A549 (cell line): ENCODE measurements around the gene APC. TPM values are rescaled to one million over a fixed set of nuclear protein-coding genes. Genes with fewer than 3 reads are reported as not detected.

Source experiments
- ATAC-seq, 2 experiments: fragments of 200-7000 bp in 1 of 2; fragments of >200 bp in 1 of 2; cut with Nextera tagmentation in 1 of 2; cut with Tn5 transposase in 1 of 2; 3 replicates each; pipeline versions ENCODE4 v1.8.0 to v1.9.1; 2018 to 2020; ENCODE audit warnings: mild to moderate bottlenecking in 1 of 2, moderate library complexity in 1 of 2
- CTCF ChIA-PET: fragments of 300-600 bp; sonication (Branson Sonifier 250); formaldehyde crosslinking; extraction: SDS; loops from one replicate; lab custom pipeline; 2021; ENCODE audit warnings: antibody characterized with exemption, inconsistent platforms; lab: Yijun Ruan, JAX
- POLR2A ChIA-PET: fragments of 350-600 bp; formaldehyde crosslinking; extraction: SDS; loops from one replicate; lab custom pipeline; 2021; ENCODE audit warnings: antibody characterized with exemption, inconsistent platforms; lab: Yijun Ruan, JAX
- DNase-seq, 2 experiments: peaks; one replicate each; pipeline versions ENCODE4 v3.0.0 to v3.0.0-alpha.2; 2011 to 2016; ENCODE audit warnings: low read depth in 1 of 2, low spot score in 1 of 2
- FAIRE-seq: peaks from 2 replicates; lab custom pipeline; 2011; peaks lifted over from hg19 to GRCh38; lab: Jason Lieb, UNC
- H3K27ac ChIP-seq, 2 experiments: fragments of >200 bp; sonication (Bioruptor Twin); formaldehyde crosslinking; 3 replicates each; pipeline ENCODE4 v1.5.1; 2016 to 2017
- H3K4me1 ChIP-seq: fragments of >200 bp; sonication (Bioruptor Twin); formaldehyde crosslinking; 3 replicates; pipeline ENCODE4 v1.6.1; 2016
- H3K4me2 ChIP-seq: fragments of >200 bp; sonication (Bioruptor Twin); formaldehyde crosslinking; 3 replicates; pipeline ENCODE4 v1.6.1; 2016
- H3K4me3 ChIP-seq: fragments of >200 bp; sonication (Bioruptor Twin); formaldehyde crosslinking; 3 replicates; pipeline ENCODE4 v1.5.1; 2016
- H3K9me3 ChIP-seq: fragments of >200 bp; sonication (Bioruptor Twin); formaldehyde crosslinking; 3 replicates; pipeline ENCODE4 v1.6.1; 2016
- CBX8 ChIP-seq: fragments of 200-600 bp; sonication (generic); IDR thresholded peaks from 2 replicates; pipeline ENCODE4 v1.6.1; 2016
- CHD2 ChIP-seq: fragments of 150-350 bp; IDR thresholded peaks from 2 replicates; pipeline ENCODE4 v1.6.1; 2014; ENCODE audit warnings: low read length; ENCODE audit not compliant: partially characterized antibody
- CTCF ChIP-seq: fragments of >200 bp; sonication (Bioruptor Twin); formaldehyde crosslinking; IDR thresholded peaks from 3 replicates; pipeline ENCODE4 v1.5.1; 2016
- EHF ChIP-seq: fragments of 250-450 bp; sonication (Bioruptor Pico); IDR thresholded peaks from 2 replicates; pipeline ENCODE4 v1.5.0; 2020; ENCODE audit warnings: mild to moderate bottlenecking
- EHMT2 ChIP-seq: fragments of 200-600 bp; sonication (generic); IDR thresholded peaks from 2 replicates; pipeline ENCODE4 v1.6.1; 2016; ENCODE audit warnings: antibody characterized with exemption, low read depth, mild to moderate bottlenecking, moderate library complexity
- EP300 ChIP-seq, 2 experiments: fragments of >200 bp; sonication (Bioruptor Twin); formaldehyde crosslinking; IDR thresholded peaks; 2 replicates in 1 of 2; 3 replicates in 1 of 2; pipeline ENCODE4 v1.6.1; 2016 to 2017
- GATA3 ChIP-seq: IDR thresholded peaks from 2 replicates; pipeline ENCODE4 v1.6.1; 2012; ENCODE audit warnings: borderline replicate concordance
- HDAC2 ChIP-seq: fragments of 200-600 bp; sonication (generic); IDR thresholded peaks from 2 replicates; pipeline ENCODE4 v1.6.1; 2016
- HEYL ChIP-seq: fragments of 250-450 bp; sonication (Bioruptor Pico); IDR thresholded peaks from 2 replicates; pipeline ENCODE4 v1.8.0; 2021; ENCODE audit warnings: mild to moderate bottlenecking, moderate library complexity
- HOXA7 ChIP-seq: fragments of 250-450 bp; sonication (Bioruptor Pico); IDR thresholded peaks from 2 replicates; pipeline ENCODE4 v1.5.0; 2020; ENCODE audit warnings: mild to moderate bottlenecking, moderate library complexity
- MAZ ChIP-seq: fragments of 150-350 bp; IDR thresholded peaks from 2 replicates; pipeline ENCODE4 v1.6.1; 2014; ENCODE audit warnings: antibody characterized with exemption, low read depth, low read length, borderline replicate concordance
- PHF8 ChIP-seq: fragments of 200-600 bp; sonication (generic); IDR thresholded peaks from 2 replicates; pipeline ENCODE4 v1.6.1; 2016; ENCODE audit warnings: low read depth, mild to moderate bottlenecking, antibody characterized with exemption, moderate library complexity, borderline replicate concordance
- POLR2A ChIP-seq: IDR thresholded peaks from 2 replicates; pipeline ENCODE4 v1.6.1; 2012; ENCODE audit warnings: mild to moderate bottlenecking, low read length
- POLR2AphosphoS2 ChIP-seq: conservative IDR thresholded peaks from 2 replicates; pipeline ENCODE4 v1.6.1; 2012; ENCODE audit warnings: low read length, improper control_type of control experiment, inconsistent platforms
- RAD21 ChIP-seq, 2 experiments: fragments of >200 bp in 1 of 2; sonication (Bioruptor Twin) in 1 of 2; formaldehyde crosslinking in 1 of 2; IDR thresholded peaks in 1 of 2; conservative IDR thresholded peaks in 1 of 2; 2 replicates in 1 of 2; 3 replicates in 1 of 2; pipeline ENCODE4 v1.6.1; 2012 to 2018; ENCODE audit warnings: inconsistent platforms in 1 of 2
- RARB ChIP-seq: fragments of 250-450 bp; sonication (Bioruptor Pico); IDR thresholded peaks from 2 replicates; pipeline ENCODE4 v1.8.0; 2021; ENCODE audit warnings: mild to moderate bottlenecking, moderate library complexity
- REST ChIP-seq: fragments of 200-600 bp; sonication (generic); IDR thresholded peaks from 2 replicates; pipeline ENCODE4 v1.6.1; 2016; ENCODE audit warnings: antibody characterized with exemption, mild to moderate bottlenecking, moderate library complexity
- SMC3 ChIP-seq: fragments of >200 bp; sonication (Bioruptor Twin); formaldehyde crosslinking; IDR thresholded peaks from 3 replicates; pipeline ENCODE4 v1.6.1; 2018; ENCODE audit warnings: inconsistent platforms
- TP53 ChIP-seq: fragments of 250-450 bp; sonication (Bioruptor Pico); IDR thresholded peaks from 2 replicates; pipeline ENCODE4 v1.5.0; 2021; ENCODE audit warnings: mild to moderate bottlenecking, moderate library complexity
- ZC3H11A ChIP-seq: fragments of 450-650 bp; IDR thresholded peaks from 2 replicates; pipeline ENCODE4 v1.6.1; 2014; ENCODE audit warnings: antibody characterized with exemption, mild to moderate bottlenecking
- WGBS: methylation state at CpG from one replicate; pipeline ENCODE4 v1.1.6; 2017; ENCODE audit errors: missing lambda C conversion rate; 5-methylcytosine and 5-hydroxymethylcytosine counted together
- polyA plus RNA-seq, 4 experiments: library from polyadenylated mRNA; depleted of rRNA in 3 of 4; stranded (reverse); fragments of >200 nt; fragmentation: RNase III in 1 of 4; extraction: RNeasy Plus Mini Kit Qiagen cat#74134 plus additional on column Dnase treatment in 1 of 4; gene quantifications; 2 replicates in 3 of 4; 3 replicates in 1 of 4; pipeline ENCODE4 v1.2.3, GENCODE V29; 2011 to 2017
- TF ChIP-seq, protein P1 (sequence below): fragments of 250-450 bp; sonication (Bioruptor Pico); IDR thresholded peaks from 2 replicates; pipeline ENCODE4 v1.5.0; 2020; ENCODE audit warnings: low read depth, mild to moderate bottlenecking, moderate library complexity

APC gene
- polyA plus RNA-seq, 2 of the 4 experiments (the other 2 are of a cell fraction) = 10.6 to 21.2 TPM

GRCh38 chr5:112787896-112788295 lies 50.2 kb downstream of the APC start:
- no peak overlapping the region for H3K27ac ChIP-seq
- TF ChIP-seq EP300 (IDR thresholded peaks at IDR 0.05) = no peak
- TF ChIP-seq EHMT2 = no peak
- no peak for TF ChIP-seq CBX8
- TF ChIP-seq HOXA7 (CRISPR knock-in tag) = no peak
- no peak for TF ChIP-seq TP53 (CRISPR knock-in tag)
- no peak for TF ChIP-seq GATA3
- TF ChIP-seq ZC3H11A = no peak
- no peak for TF ChIP-seq SMC3
- TF ChIP-seq POLR2AphosphoS2 = no peak
- TF ChIP-seq MAZ = no peak
- TF ChIP-seq POLR2A = no peak
- no peak for TF ChIP-seq CTCF
- ChIA-PET POLR2A (no interaction called here), CTCF (no interaction called here)
- no peak overlapping the region for H3K4me3 ChIP-seq
- H3K4me2 ChIP-seq = no peak overlapping the region
- no peaks in the 10 kb centered on the region for H3K9me3 ChIP-seq
- no peak for DNase-seq
- 90% methylated on average over 3 of the region's 3 CpGs for WGBS
- H3K4me1 ChIP-seq = 0 out of 3 replicates have a peak, but pooled peaks cover 2% of the 10 kb centered on the region
- FAIRE-seq = no peak
- ATAC-seq = no peak

DNA sequence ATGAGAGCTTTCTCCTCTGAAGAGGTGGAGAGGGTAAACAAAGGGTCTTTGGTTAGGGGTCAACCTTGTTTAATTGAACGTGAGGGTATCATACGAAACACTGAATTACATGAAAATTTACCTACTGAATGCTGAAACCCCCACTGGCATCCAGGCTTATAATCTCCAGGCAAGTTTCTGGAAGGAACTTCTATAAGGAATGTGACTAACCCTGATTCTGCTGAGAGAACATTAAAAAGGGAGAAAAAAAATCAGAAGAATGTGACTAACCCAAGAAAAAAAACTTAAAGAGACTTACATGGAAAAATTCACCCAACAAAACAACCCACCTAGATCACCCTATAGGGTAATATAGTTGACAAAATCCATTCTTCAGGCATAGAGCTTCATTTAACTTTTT lies 55.5 kb downstream of the APC start:
- H3K4me2 ChIP-seq = no peak overlapping the region
- TF ChIP-seq RAD21 (conservative IDR thresholded peaks at IDR 0.05 in 1 of 2, IDR thresholded peaks at IDR 0.05 in 1 of 2) (no peak), HOXA7 (CRISPR knock-in tag) (no peak), PHF8 (no peak), EHF (CRISPR knock-in tag) (no peak), RARB (CRISPR knock-in tag) (no peak), HEYL (CRISPR knock-in tag) (no peak), CHD2 (no peak), EP300 (IDR thresholded peaks at IDR 0.05) (no peak), GATA3 (no peak), POLR2AphosphoS2 (no peak), HDAC2 (no peak), REST (no peak)
- TF ChIP-seq, protein P1, sequence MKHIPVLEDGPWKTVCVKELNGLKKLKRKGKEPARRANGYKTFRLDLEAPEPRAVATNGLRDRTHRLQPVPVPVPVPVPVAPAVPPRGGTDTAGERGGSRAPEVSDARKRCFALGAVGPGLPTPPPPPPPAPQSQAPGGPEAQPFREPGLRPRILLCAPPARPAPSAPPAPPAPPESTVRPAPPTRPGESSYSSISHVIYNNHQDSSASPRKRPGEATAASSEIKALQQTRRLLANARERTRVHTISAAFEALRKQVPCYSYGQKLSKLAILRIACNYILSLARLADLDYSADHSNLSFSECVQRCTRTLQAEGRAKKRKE (CRISPR knock-in tag) = no peak
- TF ChIP-seq, all 56 proteins: peak for 0
- DNase-seq = no peak
- no peaks in the 10 kb centered on the region for H3K9me3 ChIP-seq
- 91% methylated on average over 2 of the region's 2 CpGs for WGBS
- no peak overlapping the region for H3K4me3 ChIP-seq
- peaks cover 33% of the 10 kb centered on the region for H3K4me1 ChIP-seq
- FAIRE-seq = no peak
- 0 out of 6 replicates have a peak overlapping the region, but pooled peaks of 1 of the 2 experiments have one; percentile 1 for H3K27ac ChIP-seq
- CTCF ChIA-PET = interaction anchor here (1.0 to 1.5 kb wide), 3 partner anchors 18 to 35 kb away, joined by 3 to 5 read pairs (median 3); no protein-coding TSS in a partner anchor
- POLR2A ChIA-PET = no interaction called here
- no peak for ATAC-seq
